GM18867 (cell line): Measurements from ENCODE around the gene RNF207.

Experiments used
- ATAC-seq: cut with Tn5 transposase; IDR thresholded peaks from one replicate; pipeline ENCODE4 v1.9.1; 2021; ENCODE audit warnings: mild to moderate bottlenecking, moderate library complexity; ENCODE audit not compliant: unreplicated experiment

The RNF207 gene

GRCh38 chr1:6224718-6225117 lies 18.8 kb downstream of the RNF207 start:
- no peak for ATAC-seq

DNA sequence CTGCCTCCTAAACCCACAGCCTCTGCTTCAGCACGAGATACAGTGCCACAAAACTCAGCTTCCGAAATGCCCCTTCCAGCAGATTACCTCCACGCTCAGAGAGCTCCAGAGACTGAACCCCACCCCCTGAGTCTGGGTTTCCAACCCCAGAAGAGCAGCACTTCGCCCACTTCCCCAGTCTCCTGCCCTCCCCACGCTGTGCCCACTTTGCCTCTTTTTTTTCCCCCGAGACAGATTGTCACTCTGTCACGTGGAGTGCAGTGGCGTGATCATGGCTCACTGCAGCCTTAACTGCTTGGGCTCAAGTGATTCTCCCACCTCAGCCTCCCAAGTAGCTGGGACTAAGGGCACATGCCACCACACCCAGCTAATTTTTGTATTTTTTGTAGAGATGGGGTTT lies 19.7 kb downstream of the RNF207 start:
- no peak for ATAC-seq

GRCh38 chr1:6233376-6233775 lies 27.5 kb downstream of the RNF207 start:
- ATAC-seq = no peak

GRCh38 chr1:6234502-6235295 lies 28.8 kb downstream of the RNF207 start:
- no peak for ATAC-seq

DNA sequence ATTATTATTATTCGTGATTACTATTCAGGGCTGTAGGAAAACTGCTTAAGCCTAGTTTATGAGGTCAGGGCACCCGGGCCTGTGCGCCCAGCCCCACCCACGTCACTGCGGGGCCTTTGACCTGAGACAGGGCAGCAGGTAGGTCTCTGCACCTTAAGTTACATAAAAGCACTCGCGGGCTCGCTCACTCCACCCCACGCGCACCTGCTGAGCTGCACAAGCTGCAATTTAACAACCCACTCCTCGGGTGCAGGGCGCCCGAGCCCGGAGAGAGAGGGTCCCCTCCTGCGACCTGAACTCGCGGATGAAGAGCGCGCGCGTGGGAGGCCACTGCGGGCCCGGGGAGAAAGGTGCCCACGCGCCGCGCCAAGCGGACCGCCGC lies 29.4 kb downstream of the RNF207 start:
- ATAC-seq = no peak

DNA sequence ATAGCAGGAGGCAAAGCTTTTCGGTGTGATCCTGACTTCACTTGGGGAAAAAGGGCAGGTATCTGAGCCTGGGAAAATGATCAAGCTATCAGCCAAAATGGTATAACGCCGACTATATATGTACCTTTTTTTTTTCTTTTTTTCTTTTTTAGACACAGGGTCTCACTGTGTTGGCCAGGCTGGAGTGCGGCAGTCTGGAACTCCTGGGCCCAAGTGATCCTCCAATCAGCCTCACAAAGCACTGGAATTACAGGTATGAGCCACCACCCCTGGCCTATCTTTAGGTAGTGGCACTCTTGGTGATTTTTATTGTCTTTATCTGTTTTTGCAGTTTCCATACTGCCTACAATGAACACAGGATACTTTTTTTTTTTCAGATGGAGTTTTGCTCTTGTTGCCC lies 31.2 kb downstream of the RNF207 start:
- ATAC-seq = no peak

- no peak for ATAC-seq
These were observed 33.4 kb downstream of the RNF207 start for GRCh38 chr1:6239213-6239752.

GRCh38 chr1:6239950-6240768 lies 34.2 kb downstream of the RNF207 start:
- ATAC-seq = no peak

DNA sequence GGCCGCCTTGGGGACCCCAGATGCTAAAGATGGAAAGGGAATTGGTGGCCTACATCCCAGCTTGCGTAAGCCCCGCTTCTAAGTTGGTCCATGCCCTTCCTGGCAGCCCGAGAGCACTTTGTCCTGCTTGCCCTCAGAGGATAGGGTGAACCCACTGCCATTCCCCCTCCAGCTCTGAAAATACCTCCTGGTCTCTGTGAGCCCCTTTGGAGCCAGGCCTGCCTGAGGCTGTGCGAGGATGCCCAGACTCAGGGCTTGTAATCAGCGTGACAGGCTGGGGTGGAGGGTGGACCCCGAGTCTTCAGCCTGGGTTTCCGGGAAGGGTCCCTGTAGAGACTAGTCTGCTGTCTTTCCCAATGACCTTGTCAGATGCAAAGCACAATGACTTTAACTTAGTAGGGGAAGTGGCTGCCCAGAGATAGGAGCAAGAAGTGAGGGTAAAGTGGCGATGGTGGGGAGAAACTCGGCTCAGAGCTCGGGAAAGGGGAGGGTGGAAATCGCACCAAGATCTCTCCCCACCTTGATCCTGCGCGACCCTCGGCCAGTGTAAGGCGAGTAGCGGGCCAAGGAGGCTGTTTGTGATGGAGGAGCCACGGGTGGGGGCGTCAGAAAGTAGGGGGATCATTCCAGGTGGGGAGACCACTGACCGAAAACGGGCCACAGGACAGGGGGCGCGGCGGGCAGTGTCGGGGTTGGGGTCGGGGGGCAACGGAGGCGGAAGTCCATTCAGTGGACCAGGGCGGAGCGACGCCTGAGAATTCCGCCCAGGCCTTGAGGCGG lies 35.4 kb downstream of the RNF207 start:
- ATAC-seq = no peak

DNA sequence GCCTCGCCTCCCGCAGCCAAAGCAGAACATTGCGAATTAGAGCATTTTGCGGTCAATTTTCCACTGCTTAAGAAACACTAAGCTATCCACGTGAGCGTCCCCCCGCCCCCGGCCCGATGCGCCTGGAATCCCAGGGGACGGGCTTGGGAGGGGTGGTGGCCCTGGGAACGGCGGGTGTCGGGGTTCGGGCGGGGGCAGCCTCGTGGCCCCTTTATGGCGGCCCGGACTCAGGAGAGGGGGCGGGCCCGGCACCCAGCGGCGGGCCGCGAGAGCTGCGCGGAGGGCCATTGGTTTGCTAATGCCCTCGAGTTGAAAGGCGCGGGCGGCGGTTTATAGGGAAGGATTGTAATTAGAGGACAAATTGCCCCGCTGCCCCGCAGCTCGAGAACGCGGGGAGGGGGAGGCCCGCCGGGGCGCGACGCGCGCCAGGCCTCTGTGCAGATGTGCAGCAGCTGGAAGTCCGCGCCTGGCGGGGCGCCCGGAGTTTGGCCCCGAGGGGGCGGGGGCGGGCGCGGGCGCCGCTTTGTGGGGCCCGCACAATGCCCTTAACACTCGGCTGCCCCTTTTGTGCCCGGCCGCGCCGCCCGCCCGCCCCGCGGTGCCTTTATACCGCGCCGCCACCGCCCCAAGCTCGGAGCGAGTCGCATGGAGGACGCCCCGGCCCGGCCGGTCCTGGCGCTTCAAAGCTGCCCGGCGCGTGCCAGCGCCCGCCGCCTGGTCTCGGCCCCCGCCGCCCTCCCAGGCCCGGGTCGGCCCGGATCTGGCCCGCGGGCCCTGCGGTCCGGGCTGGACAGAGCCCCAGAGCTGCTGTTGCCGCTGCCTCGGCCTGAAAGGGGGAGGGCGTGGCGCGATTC lies 36.2 kb downstream of the RNF207 start:
- no peak for ATAC-seq

DNA sequence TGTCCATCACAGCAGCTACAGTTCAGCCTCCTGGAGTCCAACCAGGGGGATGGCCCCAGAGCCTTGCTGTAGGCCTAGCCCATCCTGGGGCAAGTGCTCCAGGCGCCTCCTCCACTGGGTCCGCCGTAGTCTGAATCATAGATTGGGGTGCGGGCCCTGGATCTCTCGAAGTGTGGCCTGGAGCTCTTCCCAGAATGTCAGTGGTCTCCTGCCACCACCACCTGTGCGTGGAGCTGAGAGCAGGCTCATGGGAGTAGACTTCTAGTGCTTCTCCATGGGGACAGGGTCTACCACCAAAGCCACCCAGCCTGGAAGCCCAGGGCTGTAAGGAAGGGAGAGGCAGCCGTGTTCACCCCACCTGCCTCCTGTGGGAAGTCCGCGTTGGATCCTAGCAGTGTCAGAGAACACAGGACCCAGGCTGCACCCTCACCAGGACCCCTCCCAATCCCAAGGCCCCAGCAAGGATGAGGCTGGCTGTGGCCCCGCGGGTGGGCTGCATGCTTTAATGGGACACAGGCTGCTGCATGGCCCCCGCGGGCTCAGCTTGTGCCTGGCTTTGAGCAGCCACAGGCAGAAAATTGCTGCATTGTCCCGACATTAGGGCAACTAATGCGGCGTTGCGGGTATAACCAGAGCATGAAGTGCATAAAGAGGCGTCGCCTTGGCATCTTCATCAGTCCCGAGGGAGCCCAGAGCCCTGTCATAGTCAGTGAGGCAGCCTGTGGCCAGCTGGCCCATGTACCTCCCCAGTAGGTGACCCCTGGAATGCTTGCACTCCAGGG lies 37.3 kb downstream of the RNF207 start:
- no peak for ATAC-seq

- no peak for ATAC-seq
These were observed 38.1 kb downstream of the RNF207 start, which contains the start of gene HES3 for GRCh38 chr1:6243993-6244392. Gene HES3 (plus strand): TSS chr1:6244179. CDS start chr1:6244366, 187 bp downstream.

DNA sequence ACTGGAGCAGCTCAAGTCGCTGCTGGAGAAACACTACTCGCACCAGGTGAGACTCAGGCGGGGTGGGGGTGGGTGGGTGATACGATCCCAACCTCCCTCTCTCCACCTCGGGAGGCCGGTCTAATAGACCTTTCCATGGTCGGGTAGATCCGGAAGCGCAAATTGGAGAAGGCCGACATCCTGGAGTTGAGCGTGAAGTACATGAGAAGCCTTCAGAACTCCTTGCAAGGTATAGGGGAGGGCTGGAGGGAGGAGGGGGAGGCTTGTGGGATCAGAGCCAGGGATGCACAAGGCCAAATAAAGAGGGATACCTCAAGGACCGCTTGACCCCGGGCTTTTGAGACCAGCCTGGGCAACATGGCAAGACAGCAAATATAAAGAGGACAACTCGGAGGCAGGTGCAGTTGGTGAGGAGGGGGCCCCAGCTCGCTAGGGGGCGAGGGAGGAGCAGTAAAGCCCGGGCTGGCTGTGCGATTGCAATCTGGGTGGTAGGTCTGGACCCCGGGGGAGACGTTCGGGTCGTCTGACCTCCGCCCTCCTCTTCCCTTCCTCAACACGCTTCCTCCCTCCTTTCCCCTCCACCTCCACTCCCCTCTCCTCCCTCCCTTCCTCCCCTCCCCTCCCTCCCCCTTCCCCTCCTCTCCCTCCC lies 38.6 kb downstream of the RNF207 start:
- ATAC-seq = no peak

DNA sequence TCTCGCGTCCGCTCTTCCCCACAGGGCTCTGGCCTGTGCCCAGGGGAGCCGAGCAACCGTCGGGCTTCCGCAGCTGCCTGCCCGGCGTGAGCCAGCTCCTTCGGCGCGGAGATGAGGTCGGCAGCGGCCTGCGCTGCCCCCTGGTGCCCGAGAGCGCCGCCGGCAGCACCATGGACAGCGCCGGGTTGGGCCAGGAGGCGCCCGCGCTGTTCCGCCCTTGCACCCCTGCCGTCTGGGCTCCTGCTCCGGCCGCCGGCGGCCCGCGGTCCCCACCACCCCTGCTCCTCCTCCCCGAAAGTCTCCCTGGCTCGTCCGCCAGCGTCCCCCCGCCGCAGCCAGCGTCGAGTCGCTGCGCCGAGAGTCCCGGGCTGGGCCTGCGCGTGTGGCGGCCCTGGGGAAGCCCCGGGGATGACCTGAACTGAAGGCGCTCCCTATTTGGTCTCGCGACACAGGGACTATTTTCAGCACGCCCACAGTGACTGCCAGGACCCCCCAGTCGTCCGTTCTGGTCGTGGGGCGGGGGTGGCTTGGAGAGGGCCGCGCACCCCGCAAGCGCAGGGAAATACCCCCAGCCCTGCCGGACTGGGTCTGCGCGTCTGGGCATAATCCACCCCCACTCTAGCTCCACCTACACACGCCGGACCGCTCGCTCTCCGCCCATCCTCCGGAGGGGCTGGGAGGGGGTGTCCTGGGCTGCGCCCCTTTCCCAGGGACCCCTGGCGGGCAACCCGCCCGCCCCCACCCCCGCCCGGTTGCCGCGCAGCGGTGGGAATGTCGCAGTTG lies 39.4 kb downstream of the RNF207 start:
- no peak for ATAC-seq

GRCh38 chr1:6245869-6246496 lies 40.1 kb downstream of the RNF207 start:
- ATAC-seq = no peak

DNA sequence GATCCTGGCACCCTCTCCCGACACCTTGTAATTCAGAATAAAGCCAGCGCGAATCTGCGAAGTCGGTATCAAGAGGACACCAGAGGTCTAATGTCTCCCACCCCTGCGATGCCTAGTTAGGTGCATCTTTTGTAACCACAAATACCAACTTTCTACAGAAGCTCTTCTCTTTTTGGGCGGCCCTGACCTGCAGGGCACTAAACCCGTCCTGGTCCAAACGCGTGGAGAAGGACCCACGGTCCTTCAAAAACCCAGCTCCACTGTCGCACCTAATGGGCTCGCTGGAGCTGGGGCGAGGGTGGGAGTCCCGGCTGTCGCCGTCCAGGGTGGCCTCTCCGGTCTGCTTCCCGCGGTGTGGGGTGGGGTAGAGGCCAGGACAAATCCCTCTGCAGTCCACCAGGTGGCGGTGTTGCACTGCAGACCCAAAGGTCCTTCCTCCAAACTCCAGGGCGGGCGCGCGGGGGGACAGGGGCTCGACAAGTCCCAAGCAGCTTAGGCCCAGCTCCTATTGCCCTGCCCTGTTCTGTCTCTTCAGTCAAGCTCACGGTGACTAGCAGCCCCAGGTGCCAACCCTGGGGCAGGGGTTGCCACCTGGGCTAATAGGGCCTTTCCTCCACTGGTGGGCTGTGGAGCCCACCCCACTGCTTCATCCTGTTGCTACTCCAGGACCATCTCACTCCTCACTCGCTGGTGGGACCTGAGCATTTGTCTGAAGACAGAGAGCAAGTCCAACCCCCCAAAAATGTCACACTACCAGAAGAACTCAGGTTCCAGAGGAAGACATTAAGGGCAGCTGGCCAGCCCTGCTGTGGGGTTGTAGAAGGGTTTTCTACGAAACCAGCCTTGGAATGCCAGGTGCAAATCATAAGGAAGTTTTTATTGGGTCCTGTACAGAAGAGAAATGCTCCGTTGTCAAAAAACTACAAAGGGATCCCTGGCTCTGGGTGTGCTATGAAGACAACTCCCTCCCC lies 40.9 kb downstream of the RNF207 start:
- ATAC-seq = no peak

GRCh38 chr1:6247651-6248050 lies 41.7 kb downstream of the RNF207 start:
- no peak for ATAC-seq
